ENCODE results near the gene KIF21B. TPM values are rescaled to one million over a fixed set of nuclear protein-coding genes. Genes with fewer than 3 reads are reported as not detected.

KIF21B gene
- total and polyA plus RNA-seq, 4 donors = 1.3 to 7.4 (median 4.8) TPM

- Histone ChIP-seq H3K4me1 (ENCODE audit: control insufficient read depth in 5 of 5, insufficient read depth in 5 of 5, low read length in 5 of 5) (peaks cover 0 to 62% (median 39%) of the 10 kb centered on the region in 5 donors), H3K27ac (ENCODE audit: low read depth in 1 of 2, low read length in 1 of 2) (no peak overlapping the region)
- WGBS, 2 donors = 47 to 57% methylated on average over 33 of the region's 33 CpGs
Observed at GRCh38 chr1:201013991-201014815, 9.3 kb downstream of the KIF21B start.

DNA sequence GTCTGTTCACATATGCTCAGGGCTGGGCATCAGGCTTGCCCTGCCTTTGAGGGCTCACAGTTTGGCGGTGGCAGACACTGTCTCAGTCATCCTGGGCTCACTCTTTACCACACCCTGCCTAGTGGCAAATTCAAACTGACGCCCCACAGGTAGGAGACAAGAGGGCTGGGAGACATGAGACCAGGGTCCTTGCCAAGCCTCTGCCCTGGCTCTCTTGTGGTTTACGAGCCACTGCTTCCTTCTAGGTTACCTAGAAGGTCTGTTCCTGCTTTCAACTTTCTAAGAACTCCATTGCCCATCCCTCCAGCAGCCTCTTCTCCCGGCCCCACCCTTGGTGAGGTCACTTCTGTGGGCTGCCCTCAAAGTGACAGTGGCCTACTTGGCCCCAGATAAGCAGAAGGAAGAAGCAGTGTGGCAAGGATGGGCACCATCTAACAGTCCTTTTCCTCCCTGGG is 10.5 kb downstream of the KIF21B start:
- no peak for TF ChIP-seq CTCF (IDR thresholded peaks at IDR 0.05; ENCODE audit: control extremely low read depth, extremely low read depth)
- Histone ChIP-seq H3K4me3 (no peak overlapping the region), H3K9me3 (ENCODE audit: control insufficient read depth in 4 of 4, insufficient read depth in 3 of 4, low read length in 3 of 4) (no peaks in the 10 kb centered on the region), H3K4me1 (ENCODE audit: control insufficient read depth in 5 of 5, insufficient read depth in 5 of 5, low read length in 5 of 5) (peaks cover 0 to 60% (median 36%) of the 10 kb centered on the region in 5 donors), H3K27ac (ENCODE audit: low read depth in 1 of 2, low read length in 1 of 2) (no peak overlapping the region), H3K27me3 (ENCODE audit: control insufficient read depth in 3 of 3, insufficient read depth in 3 of 3, low read length in 2 of 3) (no peaks in the 10 kb centered on the region), H3K9ac (ENCODE audit: insufficient read depth in 1 of 2, low read length in 2 of 2) (no peak overlapping the region), H3K36me3 (ENCODE audit: control insufficient read depth in 4 of 4, insufficient read depth in 4 of 4, low read length in 4 of 4) (peaks cover 0 to 10% (median 3%) of the 10 kb centered on the region in 4 donors)
- DNase-seq (no peak), ATAC-seq (ENCODE audit: insufficient read depth, low FRiP score) (peak; percentile 34)
- WGBS, 2 donors = 37 to 55% methylated on average over 4 of the region's 4 CpGs

More at GRCh38 chr1:201013991-201014815, 9.3 kb downstream of the KIF21B start:
- peak in 2 of 3 donors; percentile 49 to 56 for DNase-seq
- no peak for ATAC-seq (ENCODE audit: insufficient read depth, low FRiP score)
- no peak for TF ChIP-seq CTCF (IDR thresholded peaks at IDR 0.05; ENCODE audit: control extremely low read depth, extremely low read depth)
- Histone ChIP-seq H3K27me3 (ENCODE audit: control insufficient read depth in 3 of 3, insufficient read depth in 3 of 3, low read length in 2 of 3) (no peaks in the 10 kb centered on the region), H3K9ac (ENCODE audit: insufficient read depth in 1 of 2, low read length in 2 of 2) (no peak overlapping the region), H3K4me3 (no peak overlapping the region), H3K9me3 (ENCODE audit: control insufficient read depth in 4 of 4, insufficient read depth in 3 of 4, low read length in 3 of 4) (no peaks in the 10 kb centered on the region), H3K36me3 (ENCODE audit: control insufficient read depth in 4 of 4, insufficient read depth in 4 of 4, low read length in 4 of 4) (peaks cover 0 to 5% (median under 1%) of the 10 kb centered on the region in 4 donors)

DNA sequence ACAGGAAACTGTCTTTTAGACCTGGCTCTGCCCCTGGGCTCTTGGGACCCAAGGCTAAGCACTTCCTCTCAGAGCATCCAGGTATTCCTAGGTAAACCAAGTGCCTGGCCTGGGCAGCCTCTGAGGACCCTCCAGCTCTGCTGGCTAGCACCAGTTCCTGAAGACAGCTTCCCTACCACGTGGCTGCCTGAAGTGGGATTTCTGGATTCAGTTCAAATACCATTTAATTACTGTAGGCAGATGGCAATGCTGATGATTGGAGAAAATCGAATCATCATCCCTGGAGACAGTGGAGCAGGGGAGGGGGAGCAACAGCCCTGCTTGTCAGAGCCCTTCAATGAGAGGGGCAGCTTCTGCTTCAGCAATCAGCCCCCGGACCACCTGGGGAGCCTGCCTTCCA is 11.9 kb downstream of the KIF21B start:
- Histone ChIP-seq H3K9me3 (ENCODE audit: control insufficient read depth in 4 of 4, insufficient read depth in 3 of 4, low read length in 3 of 4) (no peaks in the 10 kb centered on the region), H3K36me3 (ENCODE audit: control insufficient read depth in 4 of 4, insufficient read depth in 4 of 4, low read length in 4 of 4) (peaks cover 0 to 10% (median 3%) of the 10 kb centered on the region in 4 donors), H3K4me1 (ENCODE audit: control insufficient read depth in 5 of 5, insufficient read depth in 5 of 5, low read length in 5 of 5) (peaks cover 0 to 45% (median 24%) of the 10 kb centered on the region in 5 donors), H3K4me3 (no peak overlapping the region), H3K27ac (ENCODE audit: low read depth in 1 of 2, low read length in 1 of 2) (no peak overlapping the region), H3K9ac (ENCODE audit: insufficient read depth in 1 of 2, low read length in 2 of 2) (no peak overlapping the region), H3K27me3 (ENCODE audit: control insufficient read depth in 3 of 3, insufficient read depth in 3 of 3, low read length in 2 of 3) (no peaks in the 10 kb centered on the region)
- ATAC-seq (ENCODE audit: insufficient read depth, low FRiP score) = no peak
- TF ChIP-seq CTCF (IDR thresholded peaks at IDR 0.05; ENCODE audit: control extremely low read depth, extremely low read depth) = no peak
- no peak for DNase-seq
- WGBS, 2 donors = 66 to 80% methylated on average over 3 of the region's 3 CpGs
